Measurements from ENCODE around the gene CXCL1.

GRCh38 chr4:73912191-73912590 is 43.0 kb downstream of the CXCL1 start:
- TF ChIP-seq ZNF350 (CRISPR knock-in tag; IDR thresholded peaks at IDR 0.05; ENCODE audit: borderline replicate concordance, low read depth) = no peak
- no peak for TF ChIP-seq RFX5 (IDR thresholded peaks at IDR 0.05; ENCODE audit: low read depth, low read length)
- no peak for TF ChIP-seq SRSF9 (IDR thresholded peaks at IDR 0.05; ENCODE audit: borderline replicate concordance, insufficient read depth, low read depth, low read length, poor library complexity, severe bottlenecking)
- TF ChIP-seq NPAS2 (CRISPR knock-in tag; IDR thresholded peaks at IDR 0.05; ENCODE audit: borderline replicate concordance) = no peak
- TF ChIP-seq POLR2A (IDR thresholded peaks at IDR 0.05; ENCODE audit: insufficient read depth in 1 of 2, low read depth in 2 of 2, low read length in 2 of 2) = no peak
- no peak for TF ChIP-seq ZNF761 (CRISPR knock-in tag; conservative IDR thresholded peaks at IDR 0.05)
- no peak for TF ChIP-seq MYC (CRISPR knock-in tag; IDR thresholded peaks at IDR 0.05; ENCODE audit: borderline replicate concordance)
- no peak for TF ChIP-seq CTCF (CRISPR knock-in tag; IDR thresholded peaks at IDR 0.05)
- TF ChIP-seq JUND (CRISPR knock-in tag; IDR thresholded peaks at IDR 0.05) = no peak

Measured in HepG2 (cell line).